ENCODE results near the gene ARAP1. TPM values are rescaled to one million over a fixed set of nuclear protein-coding genes. Genes with fewer than 3 reads are reported as not detected.

Gene ARAP1
- total and polyA plus RNA-seq, 2 of the 8 experiments (the other 6 are each of a cell fraction or from before 2014, with no cell fraction given), result 25.7 to 61.6 TPM

DNA sequence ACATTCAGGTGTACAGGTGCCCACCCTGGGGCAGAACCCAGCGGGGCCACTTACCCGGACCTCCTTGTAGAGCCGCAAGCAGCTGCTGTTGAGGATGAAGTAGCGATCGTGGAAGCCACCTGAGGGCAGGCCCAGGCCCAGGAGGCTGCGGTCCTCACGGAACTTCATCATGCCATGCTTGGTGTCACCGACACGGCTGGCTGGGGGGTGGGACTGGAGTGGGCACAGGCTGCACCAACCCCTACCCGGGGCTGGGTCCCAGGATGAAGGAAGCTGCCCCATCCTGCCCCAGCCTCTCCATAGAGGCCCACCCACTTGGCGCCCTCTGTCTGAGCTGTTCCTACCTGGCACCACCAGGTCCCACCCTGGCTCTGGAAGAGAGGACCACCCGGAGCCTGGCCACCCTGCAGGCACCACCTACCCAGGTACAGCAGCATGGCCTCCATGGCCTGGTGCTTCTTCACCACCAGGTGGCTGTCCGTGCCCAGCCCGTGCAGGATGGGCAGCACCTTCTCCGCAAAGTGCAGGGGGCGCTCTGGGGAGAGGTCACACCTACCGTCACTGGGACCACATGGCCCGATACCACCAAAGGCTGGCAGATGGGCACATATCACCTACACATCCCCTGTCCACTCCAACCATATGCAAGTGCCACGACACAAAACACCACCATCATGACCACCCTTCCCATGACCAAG lies 58.8 kb downstream of the ARAP1 start:
- Histone ChIP-seq H3K4me2 (ENCODE audit: insufficient read depth in 1 of 2, low read depth in 2 of 2, low read length in 2 of 2) (no peak overlapping the region), H3K18ac (ENCODE audit: extremely low read depth, low read length) (no peak overlapping the region), H3K27ac (ENCODE audit: low read depth, low read length) (no peak overlapping the region), H3K23me2 (ENCODE audit: low read depth, low read length) (no peaks in the 10 kb centered on the region), H4K8ac (ENCODE audit: extremely low read depth, insufficient read depth, low read length) (no peak overlapping the region), H3K14ac (ENCODE audit: insufficient read length) (no peak overlapping the region), H3K4ac (replicated peaks; ENCODE audit: insufficient read length, low read depth, low read length) (no peak overlapping the region), H3K27me3 (replicated peaks in 1 of 4; ENCODE audit: control insufficient read depth in 3 of 4, extremely low read depth in 1 of 4, insufficient read depth in 3 of 4, low read length in 3 of 4) (no peaks in the 10 kb centered on the region), H3K4me3 (ENCODE audit: extremely low read depth in 1 of 4, insufficient read depth in 2 of 4, low read depth in 3 of 4, low read length in 4 of 4) (no peak overlapping the region), H2BK120ac (replicated peaks; ENCODE audit: low read depth, low read length) (no peak overlapping the region), H3K56ac (replicated peaks; ENCODE audit: insufficient read length, low read depth, low read length) (no peak overlapping the region), H3K9me3 (ENCODE audit: insufficient read depth in 2 of 2, low read depth in 1 of 2, low read length in 1 of 2) (no peaks in the 10 kb centered on the region), H3K23ac (ENCODE audit: insufficient read length) (no peak overlapping the region), H3K4me1 (replicated peaks in 1 of 4; ENCODE audit: control insufficient read depth in 3 of 4, insufficient read depth in 4 of 4, low read length in 3 of 4) (peaks cover 0 to 8% (median 4%) of the 10 kb centered on the region in 4 experiments; a peak in 3 of 7 replicates), H2BK20ac (ENCODE audit: low read length) (no peak overlapping the region), H3K79me1 (ENCODE audit: low read depth, low read length) (no peaks in the 10 kb centered on the region), H2AFZ (ENCODE audit: low read length) (no peak overlapping the region), H3K79me2 (ENCODE audit: control insufficient read depth in 1 of 2, insufficient read depth in 2 of 2, low read length in 2 of 2) (no peaks in the 10 kb centered on the region), H2BK5ac (ENCODE audit: low read depth, low read length) (no peak overlapping the region), H4K20me1 (replicated peaks in 1 of 2; ENCODE audit: control insufficient read depth in 1 of 2, insufficient read depth in 2 of 2, low read length in 2 of 2) (peaks cover 5 to 13% of the 10 kb centered on the region in 2 experiments), H2AK5ac (ENCODE audit: low read depth, low read length) (no peak overlapping the region), H4K5ac (ENCODE audit: insufficient read length, low read depth, low read length) (no peak overlapping the region), H4K91ac (replicated peaks; ENCODE audit: insufficient read length, low read length) (no peak overlapping the region), H2BK12ac (ENCODE audit: low read depth, low read length) (no peak overlapping the region), H3K36me3 (ENCODE audit: control insufficient read depth in 2 of 4, insufficient read depth in 4 of 4, low read length in 3 of 4) (peaks cover 6 to 25% (median 16%) of the 10 kb centered on the region in 4 experiments; a peak in 7 of 8 replicates), H3K9ac (replicated peaks in 1 of 4; ENCODE audit: extremely low read depth in 1 of 4, low read depth in 3 of 4, low read length in 3 of 4) (no peak overlapping the region), H2BK15ac (ENCODE audit: low read length) (no peak overlapping the region)
- DNase-seq (ENCODE audit: low read depth in 1 of 2, low spot score in 2 of 2) (no peak), FAIRE-seq (no peak)
- 89% methylated on average over 19 of the region's 19 CpGs; no CpG with 5 or more reads in 1 of the 2 experiments for WGBS, 2 experiments (ENCODE audit: extremely low coverage in 1 of 2, insufficient coverage in 1 of 2, insufficient read length in 1 of 2, insufficient replicate concordance in 2 of 2, low coverage in 1 of 2, low lambda C conversion rate in 2 of 2, missing lambda C conversion rate in 1 of 2)
- CTCF ChIA-PET (ENCODE audit: partially characterized antibody), result interaction anchor here (0.6 to 5.1 kb wide), 4 partner anchors 10 to 106 kb away, joined by 3 to 47 read pairs (median 4); partner anchors contain the start of gene STARD10
- POLR2A ChIA-PET (ENCODE audit: partially characterized antibody), result interaction anchor here (0.6 kb wide), 1 partner anchor 450 kb away, joined by 3 read pairs; no protein-coding TSS in a partner anchor

Data from H1 (cell line).